Mucosa of descending colon (tissue), 3 donors: Measurements from ENCODE around the gene ANAPC2. TPM values are rescaled to one million over a fixed set of nuclear protein-coding genes. Genes with fewer than 3 reads are reported as not detected.

Experiments
- ATAC-seq: fragments of 200-7000 bp; cut with Tn5 transposase; one replicate; pipeline ENCODE4 v1.9.1; 2020; ENCODE audit warnings: mild to moderate bottlenecking, moderate library complexity
- DNase-seq, 3 donors: peaks; one replicate each; pipeline ENCODE4 v3.0.0-alpha.2; 2020
- H3K36me3 ChIP-seq: fragments of 200-600 bp; one replicate; pipeline ENCODE4 v1.8.0; 2021; ENCODE audit warnings: low read depth, mild to moderate bottlenecking
- H3K4me1 ChIP-seq: fragments of 200-600 bp; one replicate; pipeline ENCODE4 v1.8.0; 2021; ENCODE audit warnings: low read depth, mild to moderate bottlenecking
- H3K4me3 ChIP-seq: fragments of 200-600 bp; one replicate; pipeline ENCODE4 v1.8.0; 2021; ENCODE audit warnings: mild to moderate bottlenecking
- H3K9me3 ChIP-seq: fragments of 200-600 bp; one replicate; pipeline ENCODE4 v1.8.0; 2021; ENCODE audit warnings: mild to moderate bottlenecking
- intact Hi-C, 2 donors: fragments of 100-400 bp; cut with DNase I in 1 of 2; cut with micrococcal nuclease in 1 of 2; formaldehyde crosslinking; loops; one replicate each; pipeline versions ENCODE4 v1.11.0 to v1.11.1; 2022; cut with DNase I, micrococcal nuclease
- total RNA-seq, 3 donors: library from RNA; stranded (reverse); fragmentation: NEBNext Ultra II Directional in 2 of 3; extraction: Animal tissue kit (Norgen Biotek cat#: 25700) in 2 of 3; gene quantifications; one replicate each; pipeline versions ENCODE4 v1.2.1 to v1.2.4, GENCODE V29; 2021 to 2023
- TF ChIP-seq, protein P1 (sequence below): fragments of 200-600 bp; IDR thresholded peaks from one replicate; pipeline ENCODE4 v1.8.0; 2022; ENCODE audit warnings: antibody characterized with exemption, mild to moderate bottlenecking
- donor health status: DM: no; HTN: no; CAD: no; lungs with moderate emphysema.
- donor health status: DM: no; HTN: no; CAD: no.
- donor health status: DM: no; HTN: yes; CAD: no.

Gene ANAPC2
- total RNA-seq, 3 donors from 2014 or later: 60.8 to 65.9 (median 61.7) TPM

DNA sequence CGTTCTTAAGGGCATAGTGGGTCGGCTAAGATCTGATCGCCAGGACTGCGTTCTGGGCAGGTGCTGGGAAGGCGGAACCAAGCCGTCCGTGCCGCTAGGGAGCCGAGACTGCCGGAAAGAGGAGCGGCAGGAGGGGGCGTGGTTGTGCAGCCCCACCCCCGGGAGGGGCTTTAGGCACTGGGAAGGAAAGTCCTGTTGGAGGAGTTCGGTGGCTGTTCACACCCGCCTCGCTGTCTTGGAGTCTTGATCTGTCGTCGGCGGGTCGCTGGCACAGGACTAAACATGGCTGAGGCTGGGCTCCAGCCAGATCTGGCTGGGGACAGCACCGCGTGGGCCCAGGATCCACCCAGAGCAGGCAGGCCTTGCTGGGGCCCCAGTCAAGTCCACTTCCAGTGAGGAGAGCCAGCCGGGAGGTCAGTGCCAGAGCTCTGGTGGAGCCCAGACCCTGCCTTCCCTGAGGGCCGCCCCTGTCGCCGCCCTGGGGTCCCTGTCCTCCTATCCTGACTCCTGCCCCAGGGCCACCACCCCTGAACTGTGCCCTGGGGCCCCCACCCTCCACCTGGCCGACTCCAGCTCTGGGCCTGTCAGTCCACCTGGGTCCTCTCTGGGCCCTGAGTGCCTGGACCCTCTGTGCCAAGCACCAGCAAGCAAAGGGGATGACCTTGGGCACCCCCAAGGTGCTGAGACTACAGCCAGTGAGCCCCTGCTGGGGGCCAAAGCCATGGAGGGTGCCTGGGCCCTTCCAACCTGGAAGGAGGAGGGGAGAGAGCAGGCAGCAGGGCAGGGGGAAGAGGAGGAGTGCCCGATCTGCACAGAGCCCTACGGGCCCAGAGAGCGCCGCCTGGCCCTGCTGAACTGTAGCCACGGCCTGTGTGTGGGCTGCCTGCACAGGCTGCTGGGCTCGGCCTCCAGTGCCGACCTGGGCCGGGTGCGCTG lies 29.2 kb upstream of the ANAPC2 start:
- Histone ChIP-seq H3K9me3 (no peaks in the 10 kb centered on the region), H3K36me3 (no peaks in the 10 kb centered on the region), H3K4me1 (peaks cover 19% of the 10 kb centered on the region), H3K4me3 (peak overlapping the region; percentile 5)
- TF ChIP-seq, protein P1, sequence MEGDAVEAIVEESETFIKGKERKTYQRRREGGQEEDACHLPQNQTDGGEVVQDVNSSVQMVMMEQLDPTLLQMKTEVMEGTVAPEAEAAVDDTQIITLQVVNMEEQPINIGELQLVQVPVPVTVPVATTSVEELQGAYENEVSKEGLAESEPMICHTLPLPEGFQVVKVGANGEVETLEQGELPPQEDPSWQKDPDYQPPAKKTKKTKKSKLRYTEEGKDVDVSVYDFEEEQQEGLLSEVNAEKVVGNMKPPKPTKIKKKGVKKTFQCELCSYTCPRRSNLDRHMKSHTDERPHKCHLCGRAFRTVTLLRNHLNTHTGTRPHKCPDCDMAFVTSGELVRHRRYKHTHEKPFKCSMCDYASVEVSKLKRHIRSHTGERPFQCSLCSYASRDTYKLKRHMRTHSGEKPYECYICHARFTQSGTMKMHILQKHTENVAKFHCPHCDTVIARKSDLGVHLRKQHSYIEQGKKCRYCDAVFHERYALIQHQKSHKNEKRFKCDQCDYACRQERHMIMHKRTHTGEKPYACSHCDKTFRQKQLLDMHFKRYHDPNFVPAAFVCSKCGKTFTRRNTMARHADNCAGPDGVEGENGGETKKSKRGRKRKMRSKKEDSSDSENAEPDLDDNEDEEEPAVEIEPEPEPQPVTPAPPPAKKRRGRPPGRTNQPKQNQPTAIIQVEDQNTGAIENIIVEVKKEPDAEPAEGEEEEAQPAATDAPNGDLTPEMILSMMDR: no peak
- peak; percentile 87 for ATAC-seq
- intact Hi-C loops: no loop called here
- DNase-seq: peak; percentile 92 to 95 (median 93)

DNA sequence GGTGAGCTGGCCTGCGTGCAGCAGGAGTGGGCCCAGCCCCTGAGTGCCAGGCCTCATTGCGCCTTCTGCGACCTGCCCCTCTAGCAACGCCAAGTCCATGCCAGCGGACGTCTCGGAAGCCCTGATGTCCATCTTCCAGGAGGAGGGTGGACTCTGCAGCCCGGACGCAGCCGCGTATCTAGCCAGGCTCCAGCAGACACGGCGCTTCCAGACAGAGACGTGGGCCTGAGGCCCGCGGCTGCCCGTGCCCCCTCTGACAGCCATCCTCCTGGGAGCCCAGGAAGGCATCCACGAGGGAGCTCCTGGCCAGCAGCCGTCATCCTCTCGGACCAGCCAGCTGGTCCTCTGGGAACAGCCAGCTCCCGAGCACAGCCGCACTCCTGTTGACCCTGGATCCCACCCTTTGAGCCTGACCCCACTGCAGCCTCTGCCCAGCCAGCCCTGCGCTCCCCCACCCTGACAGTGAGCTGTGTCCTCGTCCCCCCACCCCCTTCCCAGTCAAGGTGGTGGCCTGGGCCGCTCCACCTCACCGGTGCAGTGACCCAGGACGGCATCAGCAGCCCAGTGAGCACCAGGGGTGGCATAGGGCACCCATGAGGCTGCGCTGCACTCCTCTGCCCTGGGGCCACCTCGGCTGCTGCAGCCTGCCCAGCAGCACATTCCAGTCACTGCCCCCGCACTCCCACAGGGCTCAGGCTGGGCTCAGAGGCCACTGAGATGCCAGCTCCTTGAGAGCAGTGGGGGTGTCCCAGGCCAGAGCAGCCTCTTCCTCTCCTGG lies 28.0 kb upstream of the ANAPC2 start:
- peak in 1 of 3 donors; percentile 2 for DNase-seq
- H3K4me3 ChIP-seq: no peak overlapping the region
- no peaks in the 10 kb centered on the region for H3K36me3 ChIP-seq
- H3K4me1 ChIP-seq: peaks cover 12% of the 10 kb centered on the region
- TF ChIP-seq, protein P1: no peak
- H3K9me3 ChIP-seq: no peaks in the 10 kb centered on the region
- ATAC-seq: no peak
- intact Hi-C loops: no loop called here

DNA sequence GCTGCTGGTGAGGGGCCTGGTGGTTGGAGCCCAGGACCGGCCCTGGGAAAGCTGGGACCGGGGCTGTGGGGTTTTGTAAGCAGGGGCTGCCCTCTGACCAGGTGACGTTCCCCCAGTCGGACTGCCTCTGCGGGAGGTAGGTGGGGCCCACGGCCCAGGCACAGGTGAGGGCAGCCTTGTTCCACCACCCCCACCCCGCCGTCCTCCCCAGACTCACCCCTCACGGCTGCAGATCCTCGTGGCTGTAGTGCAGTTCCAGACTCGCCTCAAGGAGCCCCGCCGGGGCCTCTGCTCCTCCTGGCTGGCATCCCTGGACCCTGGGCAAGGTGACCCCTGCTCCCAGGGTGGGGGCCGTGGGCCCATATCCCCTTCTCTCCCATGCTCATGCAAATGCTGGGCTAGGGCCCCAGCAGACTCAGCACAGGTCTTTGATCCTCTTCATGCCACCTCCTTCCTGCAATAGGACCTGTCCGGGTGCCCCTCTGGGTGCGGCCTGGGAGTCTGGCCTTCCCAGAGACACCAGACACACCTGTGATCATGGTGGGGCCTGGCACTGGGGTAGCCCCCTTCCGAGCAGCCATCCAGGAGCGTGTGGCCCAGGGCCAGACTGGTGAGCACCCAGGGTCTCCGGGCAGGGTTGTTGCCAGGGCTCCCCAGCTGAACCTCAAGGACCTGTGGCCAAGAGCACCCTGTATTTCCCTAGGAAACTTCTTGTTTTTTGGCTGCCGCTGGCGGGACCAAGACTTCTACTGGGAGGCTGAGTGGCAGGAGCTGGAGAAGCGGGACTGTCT lies 27.0 kb upstream of the ANAPC2 start:
- Histone ChIP-seq H3K36me3 (no peaks in the 10 kb centered on the region), H3K9me3 (no peaks in the 10 kb centered on the region), H3K4me3 (no peak overlapping the region), H3K4me1 (peaks cover 12% of the 10 kb centered on the region)
- DNase-seq (no peak), ATAC-seq (no peak)
- intact Hi-C loops: no loop called here
- TF ChIP-seq, protein P1: no peak

DNA sequence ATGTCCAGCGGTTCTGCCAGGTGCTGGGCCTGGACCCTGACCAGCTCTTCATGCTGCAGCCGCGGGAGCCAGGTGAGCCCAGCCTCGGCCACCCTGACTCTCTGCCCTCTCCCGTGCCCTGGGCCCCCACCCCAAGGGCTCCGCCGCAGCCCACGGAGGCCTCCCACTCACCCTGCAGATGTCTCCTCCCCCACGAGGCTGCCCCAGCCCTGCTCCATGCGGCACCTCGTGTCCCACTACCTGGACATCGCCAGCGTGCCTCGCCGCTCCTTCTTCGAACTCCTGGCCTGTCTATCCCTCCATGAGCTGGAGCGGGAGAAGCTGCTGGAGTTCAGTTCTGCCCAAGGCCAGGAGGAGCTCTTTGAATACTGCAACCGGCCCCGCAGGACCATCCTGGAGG lies 26.3 kb upstream of the ANAPC2 start:
- DNase-seq: no peak
- Histone ChIP-seq H3K4me3 (no peak overlapping the region), H3K36me3 (no peaks in the 10 kb centered on the region), H3K9me3 (no peaks in the 10 kb centered on the region), H3K4me1 (peaks cover 12% of the 10 kb centered on the region)
- ATAC-seq: no peak
- TF ChIP-seq, protein P1: no peak
- intact Hi-C loops: no loop called here
